ENCODE results near the gene FAM170B. TPM values are rescaled to one million over a fixed set of nuclear protein-coding genes. Genes with fewer than 3 reads are reported as not detected.

The FAM170B gene
- total and polyA plus RNA-seq, 9 of the 15 experiments (the other 6 are each of a cell fraction or from before 2014, with no cell fraction given): 0.11 to 0.21 TPM; not detected in 7

GRCh38 chr10:49172777-49173132, 38.9 kb upstream of the FAM170B start (continued):
- TF ChIP-seq ZNF518B (CRISPR knock-in tag; IDR thresholded peaks at IDR 0.05): no peak
- 0 out of 2 replicates have a peak, but pooled peaks have one; percentile 41 for TF ChIP-seq ETV5 (CRISPR knock-in tag; IDR thresholded peaks at IDR 0.05; ENCODE audit: low read depth)
- TF ChIP-seq GABPB1 (CRISPR knock-in tag; IDR thresholded peaks at IDR 0.05): 0 out of 2 replicates have a peak, but pooled peaks have one; percentile 11
- TF ChIP-seq SREBF2 (CRISPR knock-in tag; IDR thresholded peaks at IDR 0.05): 0 out of 2 replicates have a peak, but pooled peaks have one; percentile 75
- TF ChIP-seq ZEB2 (IDR thresholded peaks at IDR 0.05): no peak
- TF ChIP-seq USF2 (CRISPR knock-in tag; IDR thresholded peaks at IDR 0.05): peak; percentile 46; the same call in 1 of the 2 replicates
- no peak for TF ChIP-seq BDP1 (IDR thresholded peaks at IDR 0.05; ENCODE audit: insufficient read depth, insufficient read length)
- TF ChIP-seq TAL1 (IDR thresholded peaks at IDR 0.05): no peak

All from K562 (cell line).